KOPT-K1 (cell line): Measurements from ENCODE around the gene SPATA24.

ENCODE experiments used
- H3K27ac ChIP-seq: fragments of 200-600 bp; sonication (generic); 2 replicates; pipeline ENCODE4 v1.5.1; 2016; ENCODE audit warnings: antibody characterized with exemption, mild to moderate bottlenecking, low read depth, low read length; ENCODE audit not compliant: poor library complexity, severe bottlenecking
- H3K36me3 ChIP-seq: fragments of 200-600 bp; sonication (generic); 2 replicates; pipeline ENCODE4 v1.5.1; 2017; ENCODE audit warnings: antibody characterized with exemption, mild to moderate bottlenecking, low read length, moderate library complexity; ENCODE audit not compliant: insufficient read depth
- H3K9me3 ChIP-seq: fragments of 200-600 bp; sonication (generic); 2 replicates; pipeline ENCODE4 v1.5.1; 2017; ENCODE audit warnings: antibody characterized with exemption, low read length, mild to moderate bottlenecking; ENCODE audit not compliant: insufficient read depth, poor library complexity, severe bottlenecking

Gene SPATA24

DNA sequence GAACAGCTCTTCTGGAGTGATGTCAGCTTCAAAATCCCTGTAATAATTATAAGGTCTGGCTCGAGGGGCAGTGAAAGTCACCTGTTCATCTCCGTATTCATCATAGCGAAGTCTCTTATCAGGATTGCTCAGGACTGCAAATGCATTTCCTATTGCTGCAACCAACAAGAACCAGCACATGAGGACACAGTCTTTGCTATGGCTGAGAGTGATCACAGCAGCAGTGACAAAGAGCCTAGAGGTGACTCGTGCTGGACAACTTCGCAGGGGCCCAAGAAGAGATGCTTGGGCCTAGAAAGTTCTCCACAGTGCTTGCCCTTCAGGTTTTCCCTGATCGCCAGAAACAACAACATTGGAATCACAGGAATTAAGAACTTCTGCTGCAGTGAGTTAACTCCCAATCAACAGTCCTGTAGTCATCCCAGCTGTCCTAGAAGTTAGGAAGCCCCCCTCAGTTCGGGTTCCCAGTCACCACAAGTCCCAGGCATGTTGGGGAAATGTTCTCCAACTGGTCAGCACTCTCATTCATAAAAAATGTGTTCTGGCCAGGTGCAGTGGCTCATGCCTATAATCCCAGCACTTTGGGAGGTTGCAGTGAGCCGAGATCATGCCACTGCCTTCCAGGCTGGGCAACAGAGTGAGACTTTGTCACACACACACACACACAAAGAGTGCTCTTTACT is 22.5 kb upstream of the SPATA24 start:
- Histone ChIP-seq H3K9me3 (no peaks in the 10 kb centered on the region), H3K36me3 (peaks cover 15% of the 10 kb centered on the region; the same call in 1 of the 2 replicates), H3K27ac (no peak overlapping the region)

DNA sequence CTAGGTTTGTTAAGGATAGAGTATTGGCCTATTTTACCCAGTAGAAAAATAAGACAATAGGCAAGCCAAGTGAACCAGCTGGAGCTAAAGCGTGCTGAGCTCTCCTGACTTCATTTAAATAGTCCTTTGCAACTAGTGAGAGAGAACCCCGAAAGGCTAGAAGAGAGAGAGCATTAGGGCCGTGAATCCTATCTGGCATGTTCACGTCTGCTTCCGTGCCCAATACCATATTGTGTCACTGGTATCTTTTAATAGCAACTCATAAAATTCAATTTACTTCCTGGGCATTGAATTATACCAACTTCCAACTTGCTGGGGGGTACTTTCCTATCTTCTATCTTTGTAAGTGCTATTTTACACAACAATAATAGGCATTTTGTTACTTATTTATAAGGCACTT is 21.6 kb upstream of the SPATA24 start:
- no peak overlapping the region for H3K27ac ChIP-seq
- H3K9me3 ChIP-seq, result no peaks in the 10 kb centered on the region
- H3K36me3 ChIP-seq, result peaks cover 15% of the 10 kb centered on the region; the same call in 1 of the 2 replicates

DNA sequence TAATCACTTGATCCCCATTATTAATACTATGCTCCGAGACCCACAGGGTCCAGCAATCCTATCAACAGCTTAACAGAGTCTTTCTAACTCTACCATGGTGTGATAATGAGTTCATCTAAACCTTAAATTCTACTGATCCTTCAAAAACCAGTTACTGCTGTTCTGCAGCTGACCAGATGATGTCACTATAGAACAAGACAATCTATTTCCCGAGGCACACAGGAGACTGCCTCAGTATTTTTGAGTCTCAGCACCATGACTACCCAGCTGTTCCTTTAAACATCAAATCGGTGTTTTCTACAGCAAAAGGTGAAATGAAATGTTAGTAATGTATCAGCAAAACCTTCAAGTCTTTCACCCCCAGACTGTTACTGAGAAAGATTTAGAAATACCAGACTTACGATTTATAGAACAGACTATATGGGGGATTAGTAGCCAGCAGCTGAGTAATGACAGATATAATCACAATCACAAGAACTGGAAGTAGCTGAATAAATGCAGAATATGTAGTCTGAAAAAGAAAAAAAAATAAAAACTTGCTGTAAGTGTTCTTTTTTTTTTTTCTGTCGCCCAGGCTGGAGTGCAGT is 18.5 kb upstream of the SPATA24 start:
- Histone ChIP-seq H3K27ac (no peak overlapping the region), H3K36me3 (peaks cover 20% of the 10 kb centered on the region; the same call in 1 of the 2 replicates), H3K9me3 (no peaks in the 10 kb centered on the region)

DNA sequence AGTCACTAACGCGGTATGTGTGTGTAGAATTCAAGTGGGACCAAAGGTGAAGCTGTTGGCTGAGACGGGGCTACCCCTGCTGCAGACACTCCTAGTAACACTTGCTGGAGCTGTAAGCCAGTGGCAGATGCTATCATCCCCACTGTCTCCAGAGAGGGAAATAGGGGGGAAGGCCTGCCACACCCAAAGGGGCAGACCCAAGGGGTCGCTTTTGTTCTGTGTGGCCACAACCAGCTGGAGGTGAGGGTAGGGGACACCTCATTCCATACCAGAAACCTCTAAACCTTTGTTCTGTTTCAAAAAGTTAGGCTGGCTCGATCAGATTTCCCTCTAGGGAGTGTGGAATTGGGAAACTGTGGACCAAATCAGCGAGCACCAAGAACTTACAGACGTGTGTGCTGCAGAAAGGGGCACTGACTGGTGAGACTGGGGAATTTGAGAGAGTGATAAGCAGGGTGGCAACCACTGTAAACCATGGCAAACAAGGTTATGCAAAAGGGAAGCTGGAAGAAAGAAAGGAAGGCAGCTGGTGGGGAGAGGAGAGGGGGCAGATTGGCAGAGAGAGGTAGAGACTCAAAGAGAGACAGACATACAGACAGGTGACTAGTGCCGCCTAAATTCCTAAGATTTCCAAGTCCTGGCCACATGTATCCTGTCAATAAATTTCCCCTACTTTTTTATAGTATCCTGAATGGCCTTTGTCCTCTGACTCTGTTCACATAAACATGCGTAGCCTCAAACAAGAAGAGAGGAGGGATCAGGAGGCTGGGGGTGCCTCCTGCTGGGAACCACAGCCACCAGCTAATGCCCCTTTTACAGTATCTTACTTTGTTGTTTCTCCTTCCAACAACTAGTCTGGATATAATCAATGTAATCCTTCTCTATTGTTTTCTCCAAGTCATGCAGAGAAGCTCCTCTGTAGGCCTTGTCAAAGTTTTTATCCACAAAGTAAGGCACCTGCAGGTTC is 15.6 kb upstream of the SPATA24 start:
- H3K27ac ChIP-seq, result no peak overlapping the region

DNA sequence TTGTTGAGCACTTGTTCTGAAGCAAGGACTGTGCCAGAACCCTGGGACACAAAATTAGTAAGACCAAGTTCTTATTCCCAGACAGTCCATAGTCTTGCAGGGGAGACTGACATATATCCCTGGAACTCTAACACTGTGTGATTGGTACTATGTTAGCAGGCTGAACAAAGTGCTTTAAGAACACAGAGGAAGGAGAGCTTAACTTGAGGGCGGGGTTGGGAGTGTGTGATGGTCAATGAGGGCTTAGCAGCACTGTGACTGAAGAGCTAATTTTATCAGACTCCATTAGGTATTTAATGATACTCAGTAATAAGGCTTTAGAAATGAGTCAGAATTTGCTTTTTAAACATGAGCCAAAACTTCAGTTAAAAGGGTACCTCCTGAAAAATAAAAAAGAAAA is 14.9 kb upstream of the SPATA24 start:
- Histone ChIP-seq H3K27ac (no peak overlapping the region), H3K9me3 (no peaks in the 10 kb centered on the region), H3K36me3 (peaks cover 11% of the 10 kb centered on the region; the same call in 1 of the 2 replicates)

More for the DNA sequence above, 15.6 kb upstream of the SPATA24 start:
- Histone ChIP-seq H3K36me3 (peaks cover 16% of the 10 kb centered on the region; the same call in 1 of the 2 replicates), H3K9me3 (no peaks in the 10 kb centered on the region)

DNA sequence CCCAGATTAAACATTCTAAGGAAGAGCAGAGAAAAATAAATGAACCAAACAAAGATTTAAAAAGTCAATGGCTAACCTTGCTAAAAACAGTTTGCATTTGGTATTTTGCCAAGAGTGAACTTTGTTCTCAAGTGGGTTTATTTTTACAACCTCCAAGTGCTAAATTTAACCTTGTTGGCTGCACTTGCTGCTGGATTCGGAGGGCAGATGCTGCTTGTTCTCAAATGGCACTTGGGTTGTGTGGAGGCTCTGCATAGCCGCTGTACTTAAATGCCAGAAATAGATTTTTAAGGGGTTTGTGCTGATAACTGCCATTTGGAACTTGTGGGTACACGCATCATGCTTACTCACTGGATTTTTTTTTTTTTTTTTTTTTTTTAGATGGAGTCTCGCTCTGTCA is 13.3 kb upstream of the SPATA24 start:
- H3K9me3 ChIP-seq, result no peaks in the 10 kb centered on the region
- no peak overlapping the region for H3K27ac ChIP-seq
- H3K36me3 ChIP-seq, result peaks cover 9% of the 10 kb centered on the region; the same call in 1 of the 2 replicates

DNA sequence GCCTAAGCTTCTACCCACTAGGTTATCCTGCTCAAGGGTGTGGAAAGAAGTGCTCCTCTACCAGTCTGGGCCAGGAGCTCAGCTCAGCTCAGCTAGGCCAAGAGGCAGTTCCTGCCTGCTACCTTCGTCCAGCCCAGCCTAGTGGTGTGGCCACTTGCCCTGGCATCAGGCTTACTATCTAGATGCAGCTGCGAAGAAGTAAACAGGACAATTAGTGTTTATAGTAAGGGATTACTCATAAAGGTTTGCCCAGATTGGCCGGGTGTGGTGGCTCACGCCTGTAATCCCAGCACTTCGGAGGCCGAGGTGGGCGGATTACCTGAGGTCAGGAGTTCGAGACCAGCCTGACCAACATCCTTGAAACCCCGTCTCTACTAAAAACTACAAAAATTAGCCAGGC is 12.8 kb upstream of the SPATA24 start:
- Histone ChIP-seq H3K27ac (peak overlapping the region; percentile 3), H3K36me3 (peaks cover 9% of the 10 kb centered on the region; the same call in 1 of the 2 replicates), H3K9me3 (no peaks in the 10 kb centered on the region)

DNA sequence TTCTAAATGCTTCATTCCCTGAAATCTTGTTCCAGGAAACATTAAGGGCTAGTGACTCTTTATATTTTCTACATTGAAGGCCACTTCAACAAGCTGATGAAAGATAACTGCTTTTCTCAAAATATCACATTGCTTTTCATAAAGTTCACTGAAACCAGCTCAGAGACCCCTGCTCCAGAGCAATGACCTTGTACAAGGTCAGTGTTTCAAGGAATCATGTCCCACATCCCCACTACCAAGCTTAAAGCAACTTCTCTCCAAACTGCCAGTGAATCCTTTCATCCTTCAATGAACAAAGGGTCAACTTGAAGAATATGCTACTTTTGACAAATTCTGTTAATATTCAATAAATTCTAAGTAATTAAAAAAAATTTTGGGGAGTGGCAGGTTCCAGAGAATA is 12.0 kb upstream of the SPATA24 start:
- Histone ChIP-seq H3K9me3 (no peaks in the 10 kb centered on the region), H3K36me3 (peaks cover 9% of the 10 kb centered on the region; the same call in 1 of the 2 replicates), H3K27ac (peak overlapping the region; percentile 35)

DNA sequence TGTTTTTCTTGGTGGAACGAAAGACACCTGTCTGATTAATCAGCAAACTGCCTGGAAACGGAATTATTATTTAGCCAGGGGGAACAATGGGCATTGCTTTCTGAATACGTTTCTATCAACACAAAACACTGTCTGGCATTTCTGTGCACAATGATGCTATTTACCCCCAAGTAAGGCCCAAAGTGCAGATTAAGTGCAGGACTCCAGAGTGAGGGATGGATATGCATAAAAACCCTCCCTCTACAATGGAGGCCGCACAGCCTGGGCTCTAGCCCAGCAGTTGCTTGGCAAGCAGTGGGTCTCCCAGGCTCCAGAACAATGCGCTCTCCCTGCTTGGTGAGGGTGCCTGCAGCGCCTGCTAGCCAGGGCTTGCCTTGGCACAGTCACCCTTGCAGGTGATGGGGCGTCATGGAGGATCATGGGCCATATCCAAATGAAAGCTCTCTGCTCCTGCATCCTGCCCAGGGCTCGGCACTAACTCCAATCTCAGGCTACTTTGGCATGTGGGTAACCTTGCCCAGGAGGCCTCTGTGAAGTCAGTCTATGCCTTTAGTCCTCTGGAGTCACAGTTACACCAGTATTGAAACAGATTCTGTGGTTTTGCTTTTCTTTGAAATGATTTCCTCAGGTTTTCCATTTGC is 11.5 kb upstream of the SPATA24 start:
- H3K27ac ChIP-seq, result peak overlapping the region; percentile 35
- H3K36me3 ChIP-seq, result peaks cover 9% of the 10 kb centered on the region; the same call in 1 of the 2 replicates
- H3K9me3 ChIP-seq, result no peaks in the 10 kb centered on the region

DNA sequence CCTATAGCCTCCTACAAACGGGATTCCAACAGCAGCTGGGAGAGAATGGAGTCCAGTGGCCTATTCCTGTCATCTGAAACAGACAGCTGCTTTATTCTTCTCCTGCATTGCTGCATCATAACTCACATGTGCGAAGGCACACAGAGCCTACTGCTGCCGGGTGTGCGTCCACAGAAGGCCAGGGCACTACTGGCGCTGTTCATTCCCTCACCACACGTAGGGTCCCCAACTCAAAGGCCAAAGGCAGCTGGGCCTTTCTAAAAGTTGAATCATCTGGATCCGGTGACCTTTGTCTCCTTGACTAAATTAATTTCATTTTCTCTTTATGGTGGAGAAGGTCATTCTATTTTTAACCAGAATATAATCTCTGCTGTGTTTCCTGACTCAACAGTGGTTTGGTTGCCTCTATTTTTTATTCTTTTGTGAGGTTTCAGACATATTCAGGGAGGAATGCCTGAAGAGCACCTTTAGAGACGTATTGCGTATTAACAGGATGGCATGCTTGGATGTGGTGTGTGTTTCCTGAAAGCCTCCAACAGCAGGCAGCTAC is 10.8 kb upstream of the SPATA24 start:
- Histone ChIP-seq H3K27ac (peak overlapping the region; percentile 35), H3K36me3 (peaks cover 6% of the 10 kb centered on the region; the same call in 1 of the 2 replicates), H3K9me3 (no peaks in the 10 kb centered on the region)

DNA sequence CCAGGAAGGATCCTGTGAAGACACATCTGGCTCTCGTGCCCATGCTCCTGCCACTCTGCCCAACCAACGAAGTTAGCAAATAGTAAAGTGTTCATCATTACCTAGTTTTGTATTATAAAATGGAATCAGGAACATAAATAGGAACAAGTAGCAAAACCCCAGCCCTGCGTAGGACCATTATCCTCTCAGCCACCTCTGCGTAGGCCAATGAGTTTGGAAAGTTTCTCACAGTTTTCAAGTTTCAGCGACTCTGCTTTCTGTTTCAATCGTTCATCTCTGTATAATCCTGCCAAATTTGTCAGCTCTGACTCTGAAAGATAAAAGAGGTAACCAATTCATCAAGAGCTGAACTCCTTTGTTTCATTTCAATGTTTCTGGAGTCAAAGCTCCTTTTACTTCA is 10.1 kb upstream of the SPATA24 start:
- H3K27ac ChIP-seq, result no peak overlapping the region
- no peaks in the 10 kb centered on the region for H3K9me3 ChIP-seq
- 0 out of 2 replicates have a peak, but pooled peaks cover 6% of the 10 kb centered on the region for H3K36me3 ChIP-seq

DNA sequence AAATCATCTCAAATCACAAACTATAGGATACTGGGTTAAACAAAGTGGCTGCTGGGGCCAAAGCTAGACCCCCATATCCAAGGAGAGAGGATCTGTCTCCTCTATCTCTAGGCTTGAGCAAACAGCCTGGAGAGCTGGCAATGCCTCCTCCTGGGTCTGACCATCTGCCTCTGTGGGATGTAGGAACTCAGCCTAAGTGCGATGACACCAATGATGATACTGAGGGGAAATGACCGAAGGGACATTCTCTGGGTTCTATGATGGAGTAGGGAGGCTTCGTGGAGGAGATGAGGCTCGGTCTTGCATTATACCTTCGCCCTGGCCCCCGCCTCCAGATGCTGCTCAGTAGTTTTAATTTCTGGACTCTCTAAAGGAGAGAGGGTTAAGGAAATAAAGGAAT is 9.3 kb upstream of the SPATA24 start:
- H3K27ac ChIP-seq, result no peak overlapping the region
- no peaks in the 10 kb centered on the region for H3K36me3 ChIP-seq
- H3K9me3 ChIP-seq, result no peaks in the 10 kb centered on the region

DNA sequence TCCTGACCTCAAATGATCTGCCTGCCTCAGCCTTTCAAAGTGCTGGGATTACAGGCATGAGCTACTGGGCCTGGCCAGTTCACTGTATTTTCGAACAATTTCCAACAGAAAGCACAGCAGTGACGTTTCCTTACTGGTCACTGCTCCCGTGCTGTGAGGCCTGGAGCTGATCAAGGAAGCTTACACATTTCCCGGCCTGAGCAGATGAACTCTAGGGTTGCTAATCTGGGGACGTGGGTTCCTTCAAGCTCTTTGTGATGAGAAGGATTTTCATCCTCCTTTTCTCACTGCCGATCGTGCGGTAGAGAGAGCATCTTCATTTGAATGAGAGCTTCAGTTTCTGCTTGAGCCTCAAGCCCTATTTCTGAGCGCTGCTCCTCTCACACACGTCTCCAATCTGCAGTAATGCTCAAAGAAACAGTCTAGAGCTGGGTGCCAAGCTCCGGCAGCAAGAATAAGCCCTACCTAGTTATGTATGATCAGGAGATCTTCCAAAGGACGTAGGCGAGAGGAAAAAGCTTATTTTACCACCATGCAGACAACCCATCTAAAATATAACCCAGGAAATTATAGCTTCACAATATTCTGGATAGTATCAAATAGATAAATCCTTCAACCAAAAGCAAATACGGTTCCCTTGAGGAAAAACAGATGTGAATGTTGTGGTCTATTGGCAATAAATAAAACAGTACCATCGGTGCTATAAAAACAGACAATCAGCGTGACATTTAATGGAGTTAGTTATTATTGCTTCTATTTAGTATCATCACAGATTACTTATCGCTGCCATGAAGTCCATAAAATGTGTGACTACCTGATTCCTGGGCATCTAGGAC is 7.3 kb upstream of the SPATA24 start:
- Histone ChIP-seq H3K27ac (no peak overlapping the region), H3K9me3 (no peaks in the 10 kb centered on the region), H3K36me3 (no peaks in the 10 kb centered on the region)
